Spleen (tissue), 7 donors: Measurements from ENCODE around the gene MRPS5.

Source experiments
- CTCF ChIP-seq, 11 experiments: fragments of 200-600 bp in 7 of 11; fragments of 450-650 bp in 4 of 11; sonication (generic) in 4 of 11; IDR thresholded peaks in 8 of 11; conservative IDR thresholded peaks in 3 of 11; 1 replicate in 7 of 11; 2 replicates in 4 of 11; pipeline versions ENCODE4 v1.4.0 to v1.8.0; 2016 to 2021; ENCODE audit warnings: antibody characterized with exemption in 11 of 11, inconsistent platforms in 4 of 11, mild to moderate bottlenecking in 1 of 11
- POLR2A ChIP-seq, 3 donors: fragments of 450-650 bp; IDR thresholded peaks; one replicate each; pipeline ENCODE4 v1.5.1; 2017; ENCODE audit warnings: antibody characterized with exemption in 3 of 3, mild to moderate bottlenecking in 1 of 3
- donor health status: DM: no; HTN: no; CAD: no; lungs with moderate emphysema.
- donor health status: DM: no; HTN: no; CAD: no.
- donor health status: DM: no; HTN: no; CAD: no.

GRCh38 chr2:95165030-95165370, 43.4 kb upstream of the MRPS5 start:
- TF ChIP-seq CTCF (IDR thresholded peaks at IDR 0.05 in 8 of 11, conservative IDR thresholded peaks at IDR 0.05 in 3 of 11), result no peak
- TF ChIP-seq POLR2A (IDR thresholded peaks at IDR 0.05), result no peak
